K562 (cell line): ENCODE results near the gene RASSF3. TPM values are rescaled to one million over a fixed set of nuclear protein-coding genes. Genes with fewer than 3 reads are reported as not detected.

Source experiments
- BMI1 ChIP-seq: fragments of 150-350 bp; IDR thresholded peaks from 2 replicates; pipeline ENCODE4 v1.6.1; 2014; ENCODE audit warnings: low read length
- CBX1 ChIP-seq: sonication (generic); IDR thresholded peaks from 2 replicates; pipeline ENCODE4 v1.6.1; 2016; ENCODE audit warnings: antibody characterized with exemption, low read depth, mild to moderate bottlenecking
- ESRRA ChIP-seq: fragments of 450-650 bp; IDR thresholded peaks from 2 replicates; pipeline ENCODE4 v1.6.1; 2014; ENCODE audit warnings: low read depth, mild to moderate bottlenecking, moderate library complexity, borderline replicate concordance
- KLF16 ChIP-seq: IDR thresholded peaks from 2 replicates; pipeline ENCODE4 v1.6.1; 2016; ENCODE audit warnings: antibody characterized with exemption
- NR1H2 ChIP-seq: sonication (generic); formaldehyde crosslinking; IDR thresholded peaks from 2 replicates; pipeline ENCODE4 v1.4.0; 2020; ENCODE audit warnings: mild to moderate bottlenecking, missing genetic modification reagents
- SMARCC2 ChIP-seq: fragments of 450-650 bp; IDR thresholded peaks from 2 replicates; pipeline ENCODE4 v1.6.1; 2017; ENCODE audit warnings: antibody characterized with exemption, moderate library complexity, mild to moderate bottlenecking, low read depth
- SP2 ChIP-seq: IDR thresholded peaks from 2 replicates; pipeline ENCODE4 v1.6.1; 2011; ENCODE audit warnings: mild to moderate bottlenecking, low read depth, low read length, moderate library complexity; ENCODE audit not compliant: poor library complexity, severe bottlenecking; ENCODE audit errors: extremely low read depth
- ZKSCAN1 ChIP-seq: fragments of 150-350 bp; IDR thresholded peaks from 2 replicates; pipeline ENCODE4 v1.6.1; 2016; ENCODE audit warnings: low read depth, low read length
- polyA plus RNA-seq, 8 experiments: library from polyadenylated mRNA; depleted of rRNA in 4 of 8; stranded (reverse) in 5 of 8; unstranded in 3 of 8; fragments of >200 nt; fragmentation: Nextera tagmentation in 2 of 8; fragmentation: Illumina TruSeq in 1 of 8; extraction: Ambion mirVana in 2 of 8; extraction: Trizol in 1 of 8; gene quantifications; 2 replicates each; pipeline versions ENCODE4 v1.2.1 to v1.2.3, GENCODE V29; 2011 to 2014; ENCODE audit warnings: inconsistent platforms in 1 of 8, missing spikeins in 1 of 8
- total RNA-seq, 7 experiments: library from RNA; depleted of rRNA in 6 of 7; stranded (reverse); fragments of >200 nt in 6 of 7; fragmentation: Illumina TruSeq in 2 of 7; extraction: Trizol in 2 of 7; gene quantifications; 2 replicates each; pipeline versions ENCODE4 v1.2.1 to v1.2.3, GENCODE V29; 2011 to 2021; ENCODE audit warnings: low replicate concordance in 1 of 7
- TF ChIP-seq, protein P1 (sequence below): IDR thresholded peaks from 2 replicates; pipeline ENCODE4 v1.6.1; 2016; ENCODE audit warnings: missing genetic modification characterization, missing compliant biosample characterization
- TF ChIP-seq, protein P2 (sequence below): sonication (generic); formaldehyde crosslinking; IDR thresholded peaks from 2 replicates; pipeline ENCODE4 v1.8.0; 2022; ENCODE audit warnings: mild to moderate bottlenecking, missing genetic modification reagents
- TF ChIP-seq, protein P3 (sequence below): fragments of 250-450 bp; sonication (Bioruptor Pico); IDR thresholded peaks from 2 replicates; pipeline ENCODE4 v1.4.0; 2020; ENCODE audit warnings: mild to moderate bottlenecking, moderate library complexity
- TF ChIP-seq, protein P4 (sequence below): sonication (generic); formaldehyde crosslinking; IDR thresholded peaks from 2 replicates; pipeline ENCODE4 v1.8.1; 2022; ENCODE audit warnings: missing genetic modification reagents
- TF ChIP-seq, protein P5 (sequence below): fragments of 450-650 bp; conservative IDR thresholded peaks from 2 replicates; pipeline ENCODE4 v1.6.1; 2016; ENCODE audit warnings: missing genetic modification characterization, low read depth, mild to moderate bottlenecking, missing compliant biosample characterization, moderate library complexity
- TF ChIP-seq, protein P6 (sequence below): fragments of 450-650 bp; IDR thresholded peaks from 2 replicates; pipeline ENCODE4 v1.6.1; 2017; ENCODE audit warnings: antibody characterized with exemption

The RASSF3 gene
- total and polyA plus RNA-seq, 9 of the 15 experiments (the other 6 are each of a cell fraction or from before 2014, with no cell fraction given) = 3.7 to 39.2 (median 20.2) TPM

DNA sequence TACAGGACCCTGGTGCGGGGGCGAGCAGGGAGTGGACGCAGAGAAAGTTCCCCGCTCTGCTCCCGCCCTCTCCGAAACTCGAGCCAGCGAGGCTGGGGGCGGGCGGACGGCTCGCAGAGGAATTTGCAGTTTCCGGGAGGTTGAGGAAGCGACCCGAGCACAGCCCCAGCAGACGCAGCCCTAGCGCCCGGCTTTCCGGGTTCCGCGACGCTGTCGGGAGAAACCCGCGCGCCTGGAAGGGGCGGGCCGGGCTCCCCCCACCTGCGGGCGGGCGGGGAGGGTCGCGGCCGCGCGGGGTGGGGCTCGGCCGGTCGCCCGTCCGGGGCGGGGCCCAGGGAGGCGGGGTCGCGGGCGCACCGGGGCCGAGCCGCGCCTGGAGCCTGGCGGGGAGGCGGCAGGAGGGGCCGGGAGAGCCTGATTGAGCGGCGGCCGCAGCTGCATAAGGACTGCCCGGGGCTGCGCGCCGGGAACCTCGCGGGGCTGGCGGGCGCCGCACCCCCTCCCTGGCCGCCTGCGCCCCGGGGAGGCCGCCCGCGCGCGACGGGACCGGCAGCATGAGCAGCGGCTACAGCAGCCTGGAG, at the start of gene RASSF3 (continued):
- TF ChIP-seq, protein P1, sequence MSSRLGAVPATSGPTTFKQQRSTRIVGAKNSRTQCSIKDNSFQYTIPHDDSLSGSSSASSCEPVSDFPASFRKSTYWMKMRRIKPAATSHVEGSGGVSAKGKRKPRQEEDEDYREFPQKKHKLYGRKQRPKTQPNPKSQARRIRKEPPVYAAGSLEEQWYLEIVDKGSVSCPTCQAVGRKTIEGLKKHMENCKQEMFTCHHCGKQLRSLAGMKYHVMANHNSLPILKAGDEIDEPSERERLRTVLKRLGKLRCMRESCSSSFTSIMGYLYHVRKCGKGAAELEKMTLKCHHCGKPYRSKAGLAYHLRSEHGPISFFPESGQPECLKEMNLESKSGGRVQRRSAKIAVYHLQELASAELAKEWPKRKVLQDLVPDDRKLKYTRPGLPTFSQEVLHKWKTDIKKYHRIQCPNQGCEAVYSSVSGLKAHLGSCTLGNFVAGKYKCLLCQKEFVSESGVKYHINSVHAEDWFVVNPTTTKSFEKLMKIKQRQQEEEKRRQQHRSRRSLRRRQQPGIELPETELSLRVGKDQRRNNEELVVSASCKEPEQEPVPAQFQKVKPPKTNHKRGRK (tag) = no peak
- no peak for TF ChIP-seq SP2
- no peak for TF ChIP-seq BMI1
- TF ChIP-seq, protein P2, sequence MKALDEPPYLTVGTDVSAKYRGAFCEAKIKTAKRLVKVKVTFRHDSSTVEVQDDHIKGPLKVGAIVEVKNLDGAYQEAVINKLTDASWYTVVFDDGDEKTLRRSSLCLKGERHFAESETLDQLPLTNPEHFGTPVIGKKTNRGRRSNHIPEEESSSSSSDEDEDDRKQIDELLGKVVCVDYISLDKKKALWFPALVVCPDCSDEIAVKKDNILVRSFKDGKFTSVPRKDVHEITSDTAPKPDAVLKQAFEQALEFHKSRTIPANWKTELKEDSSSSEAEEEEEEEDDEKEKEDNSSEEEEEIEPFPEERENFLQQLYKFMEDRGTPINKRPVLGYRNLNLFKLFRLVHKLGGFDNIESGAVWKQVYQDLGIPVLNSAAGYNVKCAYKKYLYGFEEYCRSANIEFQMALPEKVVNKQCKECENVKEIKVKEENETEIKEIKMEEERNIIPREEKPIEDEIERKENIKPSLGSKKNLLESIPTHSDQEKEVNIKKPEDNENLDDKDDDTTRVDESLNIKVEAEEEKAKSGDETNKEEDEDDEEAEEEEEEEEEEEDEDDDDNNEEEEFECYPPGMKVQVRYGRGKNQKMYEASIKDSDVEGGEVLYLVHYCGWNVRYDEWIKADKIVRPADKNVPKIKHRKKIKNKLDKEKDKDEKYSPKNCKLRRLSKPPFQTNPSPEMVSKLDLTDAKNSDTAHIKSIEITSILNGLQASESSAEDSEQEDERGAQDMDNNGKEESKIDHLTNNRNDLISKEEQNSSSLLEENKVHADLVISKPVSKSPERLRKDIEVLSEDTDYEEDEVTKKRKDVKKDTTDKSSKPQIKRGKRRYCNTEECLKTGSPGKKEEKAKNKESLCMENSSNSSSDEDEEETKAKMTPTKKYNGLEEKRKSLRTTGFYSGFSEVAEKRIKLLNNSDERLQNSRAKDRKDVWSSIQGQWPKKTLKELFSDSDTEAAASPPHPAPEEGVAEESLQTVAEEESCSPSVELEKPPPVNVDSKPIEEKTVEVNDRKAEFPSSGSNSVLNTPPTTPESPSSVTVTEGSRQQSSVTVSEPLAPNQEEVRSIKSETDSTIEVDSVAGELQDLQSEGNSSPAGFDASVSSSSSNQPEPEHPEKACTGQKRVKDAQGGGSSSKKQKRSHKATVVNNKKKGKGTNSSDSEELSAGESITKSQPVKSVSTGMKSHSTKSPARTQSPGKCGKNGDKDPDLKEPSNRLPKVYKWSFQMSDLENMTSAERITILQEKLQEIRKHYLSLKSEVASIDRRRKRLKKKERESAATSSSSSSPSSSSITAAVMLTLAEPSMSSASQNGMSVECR = no peak
- TF ChIP-seq, protein P3, sequence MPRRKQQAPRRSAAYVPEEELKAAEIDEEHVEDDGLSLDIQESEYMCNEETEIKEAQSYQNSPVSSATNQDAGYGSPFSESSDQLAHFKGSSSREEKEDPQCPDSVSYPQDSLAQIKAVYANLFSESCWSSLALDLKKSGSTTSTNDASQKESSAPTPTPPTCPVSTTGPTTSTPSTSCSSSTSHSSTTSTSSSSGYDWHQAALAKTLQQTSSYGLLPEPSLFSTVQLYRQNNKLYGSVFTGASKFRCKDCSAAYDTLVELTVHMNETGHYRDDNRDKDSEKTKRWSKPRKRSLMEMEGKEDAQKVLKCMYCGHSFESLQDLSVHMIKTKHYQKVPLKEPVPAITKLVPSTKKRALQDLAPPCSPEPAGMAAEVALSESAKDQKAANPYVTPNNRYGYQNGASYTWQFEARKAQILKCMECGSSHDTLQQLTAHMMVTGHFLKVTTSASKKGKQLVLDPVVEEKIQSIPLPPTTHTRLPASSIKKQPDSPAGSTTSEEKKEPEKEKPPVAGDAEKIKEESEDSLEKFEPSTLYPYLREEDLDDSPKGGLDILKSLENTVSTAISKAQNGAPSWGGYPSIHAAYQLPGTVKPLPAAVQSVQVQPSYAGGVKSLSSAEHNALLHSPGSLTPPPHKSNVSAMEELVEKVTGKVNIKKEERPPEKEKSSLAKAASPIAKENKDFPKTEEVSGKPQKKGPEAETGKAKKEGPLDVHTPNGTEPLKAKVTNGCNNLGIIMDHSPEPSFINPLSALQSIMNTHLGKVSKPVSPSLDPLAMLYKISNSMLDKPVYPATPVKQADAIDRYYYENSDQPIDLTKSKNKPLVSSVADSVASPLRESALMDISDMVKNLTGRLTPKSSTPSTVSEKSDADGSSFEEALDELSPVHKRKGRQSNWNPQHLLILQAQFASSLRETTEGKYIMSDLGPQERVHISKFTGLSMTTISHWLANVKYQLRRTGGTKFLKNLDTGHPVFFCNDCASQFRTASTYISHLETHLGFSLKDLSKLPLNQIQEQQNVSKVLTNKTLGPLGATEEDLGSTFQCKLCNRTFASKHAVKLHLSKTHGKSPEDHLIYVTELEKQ (CRISPR knock-in tag) = no peak
- no peak for TF ChIP-seq KLF16
- TF ChIP-seq ZKSCAN1 = no peak
- no peak for TF ChIP-seq ESRRA
- no peak for TF ChIP-seq SMARCC2
- TF ChIP-seq, protein P4, sequence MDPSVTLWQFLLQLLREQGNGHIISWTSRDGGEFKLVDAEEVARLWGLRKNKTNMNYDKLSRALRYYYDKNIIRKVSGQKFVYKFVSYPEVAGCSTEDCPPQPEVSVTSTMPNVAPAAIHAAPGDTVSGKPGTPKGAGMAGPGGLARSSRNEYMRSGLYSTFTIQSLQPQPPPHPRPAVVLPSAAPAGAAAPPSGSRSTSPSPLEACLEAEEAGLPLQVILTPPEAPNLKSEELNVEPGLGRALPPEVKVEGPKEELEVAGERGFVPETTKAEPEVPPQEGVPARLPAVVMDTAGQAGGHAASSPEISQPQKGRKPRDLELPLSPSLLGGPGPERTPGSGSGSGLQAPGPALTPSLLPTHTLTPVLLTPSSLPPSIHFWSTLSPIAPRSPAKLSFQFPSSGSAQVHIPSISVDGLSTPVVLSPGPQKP (CRISPR knock-in tag) = no peak
- TF ChIP-seq, protein P5, sequence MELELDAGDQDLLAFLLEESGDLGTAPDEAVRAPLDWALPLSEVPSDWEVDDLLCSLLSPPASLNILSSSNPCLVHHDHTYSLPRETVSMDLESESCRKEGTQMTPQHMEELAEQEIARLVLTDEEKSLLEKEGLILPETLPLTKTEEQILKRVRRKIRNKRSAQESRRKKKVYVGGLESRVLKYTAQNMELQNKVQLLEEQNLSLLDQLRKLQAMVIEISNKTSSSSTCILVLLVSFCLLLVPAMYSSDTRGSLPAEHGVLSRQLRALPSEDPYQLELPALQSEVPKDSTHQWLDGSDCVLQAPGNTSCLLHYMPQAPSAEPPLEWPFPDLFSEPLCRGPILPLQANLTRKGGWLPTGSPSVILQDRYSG (tag) = no peak
- TF ChIP-seq, protein P6, sequence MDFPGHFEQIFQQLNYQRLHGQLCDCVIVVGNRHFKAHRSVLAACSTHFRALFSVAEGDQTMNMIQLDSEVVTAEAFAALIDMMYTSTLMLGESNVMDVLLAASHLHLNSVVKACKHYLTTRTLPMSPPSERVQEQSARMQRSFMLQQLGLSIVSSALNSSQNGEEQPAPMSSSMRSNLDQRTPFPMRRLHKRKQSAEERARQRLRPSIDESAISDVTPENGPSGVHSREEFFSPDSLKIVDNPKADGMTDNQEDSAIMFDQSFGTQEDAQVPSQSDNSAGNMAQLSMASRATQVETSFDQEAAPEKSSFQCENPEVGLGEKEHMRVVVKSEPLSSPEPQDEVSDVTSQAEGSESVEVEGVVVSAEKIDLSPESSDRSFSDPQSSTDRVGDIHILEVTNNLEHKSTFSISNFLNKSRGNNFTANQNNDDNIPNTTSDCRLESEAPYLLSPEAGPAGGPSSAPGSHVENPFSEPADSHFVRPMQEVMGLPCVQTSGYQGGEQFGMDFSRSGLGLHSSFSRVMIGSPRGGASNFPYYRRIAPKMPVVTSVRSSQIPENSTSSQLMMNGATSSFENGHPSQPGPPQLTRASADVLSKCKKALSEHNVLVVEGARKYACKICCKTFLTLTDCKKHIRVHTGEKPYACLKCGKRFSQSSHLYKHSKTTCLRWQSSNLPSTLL = no peak
- no peak for TF ChIP-seq NR1H2 (CRISPR knock-in tag)
- no peak for TF ChIP-seq CBX1
